GM12878 (cell line): ENCODE measurements around the gene DGKI. TPM values are rescaled to one million over a fixed set of nuclear protein-coding genes. Genes with fewer than 3 reads are reported as not detected.

ENCODE experiments used
- ATAC-seq: fragments of 200-7000 bp; cut with Tn5 transposase; 3 replicates; pipeline ENCODE4 v1.9.1; 2020; ENCODE audit warnings: mild to moderate bottlenecking, moderate library complexity
- BruUV-seq: library from RNA; stranded (reverse); fragments of 400-500 nt; replicated peaks from 2 replicates; lab custom pipeline; 2021; lab: Mats Ljungman, UMichigan
- CTCF ChIA-PET: fragments of 300-600 bp; sonication (Branson Sonifier 250); formaldehyde crosslinking; extraction: SDS; loops from one replicate; lab custom pipeline; 2021; ENCODE audit warnings: inconsistent platforms; lab: Yijun Ruan, JAX
- POLR2A ChIA-PET: fragments of 350-600 bp; formaldehyde crosslinking; extraction: SDS; loops from one replicate; lab custom pipeline; 2021; ENCODE audit warnings: inconsistent platforms; lab: Charles Lee
- RAD21 ChIA-PET: fragments of 300-600 bp; sonication (Branson Sonifier 250); formaldehyde crosslinking; loops from one replicate; lab custom pipeline; 2023; ENCODE audit warnings: antibody characterized with exemption; ENCODE audit not compliant: unreplicated experiment; lab: Charles Lee
- SMC1A ChIA-PET: fragments of 300-600 bp; sonication (Branson Sonifier 250); formaldehyde crosslinking; loops from one replicate; lab custom pipeline; 2023; ENCODE audit not compliant: unreplicated experiment, uncharacterized antibody; lab: Charles Lee
- DNase-seq: peaks from one replicate; pipeline ENCODE4 v3.0.0-alpha.2; 2011; ENCODE audit warnings: low read depth, low spot score
- FAIRE-seq: peaks from 3 replicates; lab custom pipeline; 2011; peaks lifted over from hg19 to GRCh38; lab: Jason Lieb, UNC
- H2AFZ ChIP-seq: 2 replicates; pipeline ENCODE4 v1.6.0; 2011; ENCODE audit warnings: low read depth, low read length, control low read depth; ENCODE audit not compliant: control insufficient read depth
- H3K27ac ChIP-seq: 2 replicates; pipeline ENCODE4 v1.5.1; 2011; ENCODE audit warnings: control low read depth; ENCODE audit not compliant: control insufficient read depth, insufficient read depth
- H3K27me3 ChIP-seq, 2 experiments: replicated peaks in 1 of 2; 2 replicates each; pipeline versions ENCODE4 v1.6.0 to v1.6.1; 2011; ENCODE audit warnings: low read length in 1 of 2; ENCODE audit not compliant: control insufficient read depth in 2 of 2, insufficient read depth in 2 of 2
- H3K36me3 ChIP-seq, 2 experiments: 2 replicates each; pipeline ENCODE4 v1.5.1; 2011; ENCODE audit warnings: low read length in 1 of 2; ENCODE audit not compliant: control insufficient read depth in 2 of 2, insufficient read depth in 2 of 2
- H3K4me1 ChIP-seq: 2 replicates; pipeline ENCODE4 v1.6.1; 2011; ENCODE audit warnings: mild to moderate bottlenecking, low read length, moderate library complexity, mixed read lengths; ENCODE audit not compliant: control insufficient read depth, insufficient read depth
- H3K4me2 ChIP-seq: 2 replicates; pipeline ENCODE4 v1.6.0; 2011; ENCODE audit warnings: control low read depth; ENCODE audit not compliant: control insufficient read depth, insufficient read depth
- H3K4me3 ChIP-seq: fragments of 200-600 bp; sonication (generic); 2 replicates; pipeline ENCODE4 v1.5.1; 2016
- H3K79me2 ChIP-seq: 2 replicates; pipeline ENCODE4 v1.6.0; 2011; ENCODE audit warnings: low read length; ENCODE audit not compliant: control insufficient read depth, insufficient read depth
- H3K9ac ChIP-seq: 2 replicates; pipeline ENCODE4 v1.8.0; 2011; ENCODE audit warnings: low read length, control low read depth, mixed read lengths; ENCODE audit not compliant: control insufficient read depth, insufficient read depth
- H3K9me3 ChIP-seq: replicated peaks from 3 replicates; pipeline ENCODE4 v1.5.1; 2011; ENCODE audit warnings: mild to moderate bottlenecking, low read length; ENCODE audit not compliant: control insufficient read depth, insufficient read depth
- H4K20me1 ChIP-seq: 2 replicates; pipeline ENCODE4 v1.6.0; 2011; ENCODE audit not compliant: control insufficient read depth, insufficient read depth
- CHD1 ChIP-seq: IDR thresholded peaks from 2 replicates; pipeline ENCODE4 v1.6.1; 2012; ENCODE audit warnings: low read depth, low read length, improper control_type of control experiment
- E2F8 ChIP-seq: fragments of 450-650 bp; IDR thresholded peaks from 2 replicates; pipeline ENCODE4 v1.6.1; 2018; ENCODE audit warnings: mild to moderate bottlenecking, low read depth, moderate library complexity; ENCODE audit not compliant: partially characterized antibody
- IKZF2 ChIP-seq, 2 experiments: fragments of 450-650 bp; IDR thresholded peaks; 2 replicates each; pipeline ENCODE4 v1.6.1; 2017; ENCODE audit warnings: mild to moderate bottlenecking in 2 of 2, moderate library complexity in 2 of 2
- JUNB ChIP-seq: IDR thresholded peaks from 2 replicates; pipeline ENCODE4 v1.6.1; 2016; ENCODE audit warnings: antibody characterized with exemption, mild to moderate bottlenecking
- POLR2A ChIP-seq: IDR thresholded peaks from 2 replicates; pipeline ENCODE4 v1.6.1; 2011; ENCODE audit warnings: low read depth, mild to moderate bottlenecking, low read length
- SMAD1 ChIP-seq: fragments of 450-650 bp; IDR thresholded peaks from 2 replicates; pipeline ENCODE4 v1.6.1; 2018; ENCODE audit warnings: mild to moderate bottlenecking, low read depth; ENCODE audit not compliant: partially characterized antibody
- TBL1XR1 ChIP-seq: IDR thresholded peaks from 2 replicates; pipeline ENCODE4 v1.6.1; 2012; ENCODE audit warnings: low read depth, low read length, improper control_type of control experiment
- WGBS: methylation state at CpG from one replicate; pipeline ENCODE4 v1.1.6; 2016; ENCODE audit warnings: low lambda C conversion rate; ENCODE audit not compliant: insufficient replicate concordance, insufficient coverage; ENCODE audit errors: missing lambda C conversion rate; 5-methylcytosine and 5-hydroxymethylcytosine counted together
- in situ Hi-C: fragments of 300-500 bp; cut with MboI; formaldehyde crosslinking; loops from 9 replicates; pipeline ENCODE4 v1.14.3; 2018; ENCODE audit warnings: mixed read lengths
- intact Hi-C: fragments of 100-400 bp; cut with micrococcal nuclease; formaldehyde crosslinking; loops from one replicate; pipeline ENCODE4 v1.14.2; 2022; ENCODE audit not compliant: unreplicated experiment
- polyA plus RNA-seq, 11 experiments: library from polyadenylated mRNA; depleted of rRNA in 4 of 11; unstranded in 6 of 11; stranded (reverse) in 5 of 11; fragments of >200 nt; fragmentation: Nextera tagmentation in 4 of 11; fragmentation: Illumina TruSeq in 1 of 11; extraction: Ambion mirVana in 4 of 11; extraction: Trizol in 1 of 11; gene quantifications; 1 replicate in 1 of 11; 2 replicates in 10 of 11; pipeline versions ENCODE4 v1.2.1 to v1.2.3, GENCODE V29; 2011 to 2016; ENCODE audit warnings: inconsistent platforms in 2 of 11, missing spikeins in 2 of 11, low read depth in 1 of 11
- total RNA-seq, 4 experiments: library from RNA; depleted of rRNA in 3 of 4; stranded (reverse); fragments of >200 nt in 3 of 4; fragmentation: Illumina TruSeq in 1 of 4; extraction: Trizol in 1 of 4; gene quantifications; 2 replicates each; pipeline versions ENCODE4 v1.2.1 to v1.2.3, GENCODE V29; 2013 to 2021
- TF ChIP-seq, protein P1 (sequence below), 3 experiments: IDR thresholded peaks in 2 of 3; conservative IDR thresholded peaks in 1 of 3; 2 replicates each; pipeline ENCODE4 v1.5.1; 2011; ENCODE audit warnings: low read depth in 3 of 3, low read length in 3 of 3, mild to moderate bottlenecking in 3 of 3, control low read depth in 2 of 3, moderate library complexity in 2 of 3, inconsistent platforms in 1 of 3, mixed read lengths in 1 of 3; ENCODE audit not compliant: control insufficient read depth in 2 of 3, insufficient read depth in 1 of 3; ENCODE audit errors: extremely low read depth in 1 of 3
- TF ChIP-seq, protein P2 (sequence below): fragments of 450-650 bp; IDR thresholded peaks from 2 replicates; pipeline ENCODE4 v1.6.1; 2016; ENCODE audit warnings: mild to moderate bottlenecking

The DGKI gene
- total and polyA plus RNA-seq, 10 of the 15 experiments (the other 5 are each of a cell fraction or from before 2014, with no cell fraction given) = 10.4 to 37.1 (median 22.1) TPM

DNA sequence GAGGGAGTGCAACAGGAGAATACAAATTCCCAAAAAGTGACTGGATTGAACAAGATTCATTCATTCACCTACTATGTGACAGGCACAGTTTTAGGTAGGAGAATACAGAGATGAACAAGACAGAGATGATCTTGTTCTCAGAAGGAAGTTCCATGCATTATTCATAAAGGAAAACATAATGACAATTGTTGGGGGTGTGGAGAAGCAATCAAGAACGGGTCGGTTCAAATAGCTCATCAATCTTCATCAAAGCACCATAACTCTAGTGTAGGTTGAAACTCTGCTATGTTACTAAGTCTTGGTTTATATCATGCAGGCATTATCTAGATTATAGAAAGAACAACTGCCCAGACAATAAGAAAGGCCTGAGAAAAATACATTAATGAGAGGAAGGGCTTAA, 243.7 kb downstream of the DGKI start:
- H3K4me1 ChIP-seq = no peaks in the 10 kb centered on the region
- H4K20me1 ChIP-seq = no peaks in the 10 kb centered on the region
- H3K79me2 ChIP-seq = no peaks in the 10 kb centered on the region
- no peak overlapping the region for H2AFZ ChIP-seq
- no peaks in the 10 kb centered on the region for H3K27me3 ChIP-seq
- POLR2A ChIA-PET = no interaction called here
- WGBS = 3% methylated on average over 2 of the region's 2 CpGs
- no peak overlapping the region for H3K9ac ChIP-seq
- TF ChIP-seq POLR2A = no peak
- TF ChIP-seq E2F8 = no peak
- TF ChIP-seq, protein P1, sequence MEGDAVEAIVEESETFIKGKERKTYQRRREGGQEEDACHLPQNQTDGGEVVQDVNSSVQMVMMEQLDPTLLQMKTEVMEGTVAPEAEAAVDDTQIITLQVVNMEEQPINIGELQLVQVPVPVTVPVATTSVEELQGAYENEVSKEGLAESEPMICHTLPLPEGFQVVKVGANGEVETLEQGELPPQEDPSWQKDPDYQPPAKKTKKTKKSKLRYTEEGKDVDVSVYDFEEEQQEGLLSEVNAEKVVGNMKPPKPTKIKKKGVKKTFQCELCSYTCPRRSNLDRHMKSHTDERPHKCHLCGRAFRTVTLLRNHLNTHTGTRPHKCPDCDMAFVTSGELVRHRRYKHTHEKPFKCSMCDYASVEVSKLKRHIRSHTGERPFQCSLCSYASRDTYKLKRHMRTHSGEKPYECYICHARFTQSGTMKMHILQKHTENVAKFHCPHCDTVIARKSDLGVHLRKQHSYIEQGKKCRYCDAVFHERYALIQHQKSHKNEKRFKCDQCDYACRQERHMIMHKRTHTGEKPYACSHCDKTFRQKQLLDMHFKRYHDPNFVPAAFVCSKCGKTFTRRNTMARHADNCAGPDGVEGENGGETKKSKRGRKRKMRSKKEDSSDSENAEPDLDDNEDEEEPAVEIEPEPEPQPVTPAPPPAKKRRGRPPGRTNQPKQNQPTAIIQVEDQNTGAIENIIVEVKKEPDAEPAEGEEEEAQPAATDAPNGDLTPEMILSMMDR (IDR thresholded peaks at IDR 0.05 in 2 of 3, conservative IDR thresholded peaks at IDR 0.05 in 1 of 3; ENCODE audit: control insufficient read depth in 2 of 3, extremely low read depth in 1 of 3, insufficient read depth in 1 of 3, low read depth in 3 of 3, low read length in 3 of 3) = no peak
- TF ChIP-seq, protein P2, sequence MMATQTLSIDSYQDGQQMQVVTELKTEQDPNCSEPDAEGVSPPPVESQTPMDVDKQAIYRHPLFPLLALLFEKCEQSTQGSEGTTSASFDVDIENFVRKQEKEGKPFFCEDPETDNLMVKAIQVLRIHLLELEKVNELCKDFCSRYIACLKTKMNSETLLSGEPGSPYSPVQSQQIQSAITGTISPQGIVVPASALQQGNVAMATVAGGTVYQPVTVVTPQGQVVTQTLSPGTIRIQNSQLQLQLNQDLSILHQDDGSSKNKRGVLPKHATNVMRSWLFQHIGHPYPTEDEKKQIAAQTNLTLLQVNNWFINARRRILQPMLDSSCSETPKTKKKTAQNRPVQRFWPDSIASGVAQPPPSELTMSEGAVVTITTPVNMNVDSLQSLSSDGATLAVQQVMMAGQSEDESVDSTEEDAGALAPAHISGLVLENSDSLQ = no peak
- no peak for TF ChIP-seq JUNB
- no peak for TF ChIP-seq IKZF2 (IDR thresholded peaks at IDR 0.05)
- no peak for TF ChIP-seq CHD1
- TF ChIP-seq SMAD1 = no peak
- TF ChIP-seq TBL1XR1 = no peak
- intact Hi-C loops = no loop called here
- DNase-seq = no peak
- in situ Hi-C loops = loop anchor here (25.0 kb wide), 1 partner anchor 1134 kb away; no protein-coding TSS in a partner anchor
- FAIRE-seq = no peak
- RAD21 ChIA-PET = interaction anchor here (0.9 to 1.3 kb wide), 2 partner anchors 12 to 51 kb away, joined by 3 to 4 read pairs; no protein-coding TSS in a partner anchor
- SMC1A ChIA-PET = interaction anchor here (1.2 to 2.4 kb wide), 3 partner anchors 11 to 405 kb away, joined by 5 to 8 read pairs (median 5); no protein-coding TSS in a partner anchor
- ATAC-seq = no peak
- H3K9me3 ChIP-seq = no peaks in the 10 kb centered on the region
- BruUV-seq = no TSS peak
- no peak overlapping the region for H3K27ac ChIP-seq
- H3K4me2 ChIP-seq = no peak overlapping the region
- CTCF ChIA-PET = interaction anchor here (1.1 to 1.9 kb wide), 7 partner anchors 9 to 300 kb away, joined by 3 to 11 read pairs (median 3); no protein-coding TSS in a partner anchor
- no peaks in the 10 kb centered on the region for H3K36me3 ChIP-seq
- H3K4me3 ChIP-seq = no peak overlapping the region
